ACC112 (cell line): ENCODE measurements around the gene ADISSP.
A peak's percentile ranks its signal among the peaks of the same experiment; 100 is the strongest.

Experiments used
- H2AFZ ChIP-seq: fragments of 200-600 bp; sonication (generic); one replicate; pipeline ENCODE4 v1.6.0; 2017; ENCODE audit warnings: antibody characterized with exemption, low read length; ENCODE audit not compliant: unreplicated experiment
- H3K27ac ChIP-seq: fragments of 200-600 bp; sonication (generic); 2 replicates; pipeline ENCODE4 v1.5.1; 2014; ENCODE audit warnings: low read depth, mild to moderate bottlenecking, antibody characterized with exemption, low read length, moderate library complexity
- H3K27me3 ChIP-seq: fragments of 200-600 bp; sonication (generic); 2 replicates; pipeline ENCODE4 v1.6.1; 2014; ENCODE audit warnings: mild to moderate bottlenecking, antibody characterized with exemption, low read length, moderate library complexity, mixed read lengths; ENCODE audit not compliant: insufficient read depth
- H3K36me3 ChIP-seq: fragments of 200-600 bp; sonication (generic); 2 replicates; pipeline ENCODE4 v1.6.1; 2016; ENCODE audit warnings: mild to moderate bottlenecking, antibody characterized with exemption, low read length, moderate library complexity, mixed read lengths; ENCODE audit not compliant: insufficient read depth
- H3K4me1 ChIP-seq: fragments of 200-600 bp; sonication (generic); one replicate; pipeline ENCODE4 v1.6.1; 2016; ENCODE audit warnings: low read length, mixed read lengths; ENCODE audit not compliant: insufficient read depth, unreplicated experiment, control insufficient read depth
- H3K4me3 ChIP-seq: fragments of 200-600 bp; sonication (generic); 2 replicates; pipeline ENCODE4 v1.5.1; 2014; ENCODE audit warnings: mild to moderate bottlenecking, low read depth, low read length
- H3K79me2 ChIP-seq: fragments of 200-600 bp; sonication (generic); one replicate; pipeline ENCODE4 v1.6.0; 2016; ENCODE audit warnings: low read length; ENCODE audit not compliant: control insufficient read depth, unreplicated experiment, insufficient read depth

ADISSP gene

GRCh38 chr20:3804254-3804751, 36.8 kb upstream of the ADISSP start:
- Histone ChIP-seq H3K36me3 (peaks cover 41% of the 10 kb centered on the region), H3K27me3 (no peaks in the 10 kb centered on the region), H3K4me1 (peaks cover 50% of the 10 kb centered on the region), H3K4me3 (no peak overlapping the region), H3K79me2 (peaks cover 25% of the 10 kb centered on the region), H3K27ac (peak overlapping the region; percentile 97), H2AFZ (no peak overlapping the region)

GRCh38 chr20:3803854-3804253, 36.3 kb upstream of the ADISSP start:
- no peak overlapping the region for H2AFZ ChIP-seq
- H3K27ac ChIP-seq: peak overlapping the region; percentile 97
- peaks cover 29% of the 10 kb centered on the region for H3K79me2 ChIP-seq
- peaks cover 55% of the 10 kb centered on the region for H3K4me1 ChIP-seq
- no peaks in the 10 kb centered on the region for H3K27me3 ChIP-seq
- H3K36me3 ChIP-seq: peaks cover 46% of the 10 kb centered on the region
- H3K4me3 ChIP-seq: no peak overlapping the region

- no peaks in the 10 kb centered on the region for H3K27me3 ChIP-seq
- H3K79me2 ChIP-seq: peaks cover 35% of the 10 kb centered on the region
- peaks cover 51% of the 10 kb centered on the region for H3K36me3 ChIP-seq
- H3K4me1 ChIP-seq: peaks cover 57% of the 10 kb centered on the region
- no peak overlapping the region for H2AFZ ChIP-seq
- no peak overlapping the region for H3K4me3 ChIP-seq
- no peak overlapping the region for H3K27ac ChIP-seq
Measured at GRCh38 chr20:3803289-3803688, 35.7 kb upstream of the ADISSP start.

GRCh38 chr20:3802524-3803239, 35.1 kb upstream of the ADISSP start:
- Histone ChIP-seq H3K79me2 (peaks cover 41% of the 10 kb centered on the region), H3K27ac (0 out of 2 replicates have a peak overlapping the region, but pooled peaks have one; percentile 4), H2AFZ (no peak overlapping the region), H3K36me3 (peaks cover 54% of the 10 kb centered on the region), H3K27me3 (no peaks in the 10 kb centered on the region), H3K4me3 (no peak overlapping the region), H3K4me1 (peaks cover 54% of the 10 kb centered on the region)

GRCh38 chr20:3801846-3802245, 34.3 kb upstream of the ADISSP start:
- Histone ChIP-seq H3K4me3 (no peak overlapping the region), H2AFZ (no peak overlapping the region), H3K27ac (no peak overlapping the region), H3K4me1 (peaks cover 51% of the 10 kb centered on the region), H3K79me2 (peaks cover 49% of the 10 kb centered on the region), H3K36me3 (peaks cover 58% of the 10 kb centered on the region), H3K27me3 (no peaks in the 10 kb centered on the region)

- Histone ChIP-seq H3K27ac (no peak overlapping the region), H3K79me2 (peaks cover 55% of the 10 kb centered on the region), H3K27me3 (no peaks in the 10 kb centered on the region), H3K36me3 (peaks cover 58% of the 10 kb centered on the region), H3K4me3 (no peak overlapping the region), H3K4me1 (peaks cover 47% of the 10 kb centered on the region), H2AFZ (no peak overlapping the region)
Measured at GRCh38 chr20:3801299-3801698, 33.7 kb upstream of the ADISSP start.

GRCh38 chr20:3800878-3801260, 33.3 kb upstream of the ADISSP start:
- Histone ChIP-seq H3K79me2 (peaks cover 55% of the 10 kb centered on the region), H3K27me3 (no peaks in the 10 kb centered on the region)

GRCh38 chr20:3800256-3800877, 32.8 kb upstream of the ADISSP start:
- Histone ChIP-seq H3K4me3 (no peak overlapping the region), H3K36me3 (peaks cover 54% of the 10 kb centered on the region), H3K27ac (no peak overlapping the region)

More at GRCh38 chr20:3800878-3801260, 33.3 kb upstream of the ADISSP start:
- Histone ChIP-seq H2AFZ (no peak overlapping the region), H3K4me1 (peaks cover 42% of the 10 kb centered on the region), H3K27ac (no peak overlapping the region), H3K36me3 (peaks cover 58% of the 10 kb centered on the region), H3K4me3 (no peak overlapping the region)

GRCh38 chr20:3798908-3799248, 31.3 kb upstream of the ADISSP start:
- H2AFZ ChIP-seq: no peak overlapping the region
- peaks cover 55% of the 10 kb centered on the region for H3K79me2 ChIP-seq
- H3K36me3 ChIP-seq: peaks cover 47% of the 10 kb centered on the region
- H3K4me1 ChIP-seq: peaks cover 29% of the 10 kb centered on the region
- H3K4me3 ChIP-seq: peak overlapping the region; percentile 85
- H3K27ac ChIP-seq: no peak overlapping the region
- H3K27me3 ChIP-seq: no peaks in the 10 kb centered on the region

More at GRCh38 chr20:3800256-3800877, 32.8 kb upstream of the ADISSP start:
- H3K4me1 ChIP-seq: peaks cover 37% of the 10 kb centered on the region
- H3K27me3 ChIP-seq: no peaks in the 10 kb centered on the region
- no peak overlapping the region for H2AFZ ChIP-seq
- H3K79me2 ChIP-seq: peaks cover 55% of the 10 kb centered on the region

GRCh38 chr20:3798373-3798768, 30.8 kb upstream of the ADISSP start:
- Histone ChIP-seq H3K36me3 (peaks cover 47% of the 10 kb centered on the region; the same call in 1 of the 2 replicates), H3K4me1 (peaks cover 26% of the 10 kb centered on the region), H2AFZ (no peak overlapping the region), H3K27ac (peak overlapping the region; percentile 60), H3K79me2 (peaks cover 55% of the 10 kb centered on the region), H3K27me3 (no peaks in the 10 kb centered on the region), H3K4me3 (peak overlapping the region; percentile 85)
